ENCODE results near the gene CDH13.

CDH13 gene

GRCh38 chr16:83704656-83705055 is 1077.9 kb downstream of the CDH13 start:
- H3K36me3 ChIP-seq (ENCODE audit: low read depth): no peaks in the 10 kb centered on the region

GRCh38 chr16:83705856-83706255 is 1079.1 kb downstream of the CDH13 start:
- DNase-seq (ENCODE audit: low spot score): no peak
- H3K27ac ChIP-seq (ENCODE audit: poor library complexity, severe bottlenecking): no peak overlapping the region
- TF ChIP-seq CTCF (IDR thresholded peaks at IDR 0.05; ENCODE audit: poor library complexity, severe bottlenecking): no peak
- no peaks in the 10 kb centered on the region for H3K36me3 ChIP-seq (ENCODE audit: low read depth)
- no peak overlapping the region for H3K4me3 ChIP-seq (ENCODE audit: severe bottlenecking)
- no peak for ATAC-seq (ENCODE audit: low read depth)
- no peaks in the 10 kb centered on the region for H3K9me3 ChIP-seq (ENCODE audit: severe bottlenecking)
- H3K27me3 ChIP-seq (ENCODE audit: insufficient read depth, poor library complexity, severe bottlenecking): no peaks in the 10 kb centered on the region
- H3K4me1 ChIP-seq (ENCODE audit: insufficient read depth, poor library complexity, severe bottlenecking): no peaks in the 10 kb centered on the region

More at GRCh38 chr16:83704656-83705055, 1077.9 kb downstream of the CDH13 start:
- no peak overlapping the region for H3K4me3 ChIP-seq (ENCODE audit: severe bottlenecking)
- no peak for ATAC-seq (ENCODE audit: low read depth)
- no peaks in the 10 kb centered on the region for H3K9me3 ChIP-seq (ENCODE audit: severe bottlenecking)
- no peak overlapping the region for H3K27ac ChIP-seq (ENCODE audit: poor library complexity, severe bottlenecking)
- no peak for TF ChIP-seq CTCF (IDR thresholded peaks at IDR 0.05; ENCODE audit: poor library complexity, severe bottlenecking)
- no peaks in the 10 kb centered on the region for H3K4me1 ChIP-seq (ENCODE audit: insufficient read depth, poor library complexity, severe bottlenecking)
- DNase-seq (ENCODE audit: low spot score): no peak
- no peaks in the 10 kb centered on the region for H3K27me3 ChIP-seq (ENCODE audit: insufficient read depth, poor library complexity, severe bottlenecking)

GRCh38 chr16:83706394-83706793 is 1079.6 kb downstream of the CDH13 start:
- Histone ChIP-seq H3K4me1 (ENCODE audit: insufficient read depth, poor library complexity, severe bottlenecking) (no peaks in the 10 kb centered on the region), H3K36me3 (ENCODE audit: low read depth) (no peaks in the 10 kb centered on the region), H3K4me3 (ENCODE audit: severe bottlenecking) (no peak overlapping the region), H3K27ac (ENCODE audit: poor library complexity, severe bottlenecking) (no peak overlapping the region), H3K9me3 (ENCODE audit: severe bottlenecking) (no peaks in the 10 kb centered on the region), H3K27me3 (ENCODE audit: insufficient read depth, poor library complexity, severe bottlenecking) (no peaks in the 10 kb centered on the region)
- no peak for TF ChIP-seq CTCF (IDR thresholded peaks at IDR 0.05; ENCODE audit: poor library complexity, severe bottlenecking)
- ATAC-seq (ENCODE audit: low read depth) (no peak), DNase-seq (ENCODE audit: low spot score) (no peak)

- Histone ChIP-seq H3K9me3 (ENCODE audit: severe bottlenecking) (no peaks in the 10 kb centered on the region), H3K4me3 (ENCODE audit: severe bottlenecking) (no peak overlapping the region), H3K36me3 (ENCODE audit: low read depth) (no peaks in the 10 kb centered on the region), H3K27me3 (ENCODE audit: insufficient read depth, poor library complexity, severe bottlenecking) (no peaks in the 10 kb centered on the region), H3K27ac (ENCODE audit: poor library complexity, severe bottlenecking) (no peak overlapping the region), H3K4me1 (ENCODE audit: insufficient read depth, poor library complexity, severe bottlenecking) (no peaks in the 10 kb centered on the region)
- no peak for ATAC-seq (ENCODE audit: low read depth)
- no peak for DNase-seq (ENCODE audit: low spot score)
- no peak for TF ChIP-seq CTCF (IDR thresholded peaks at IDR 0.05; ENCODE audit: poor library complexity, severe bottlenecking)
These were observed 1084.3 kb downstream of the CDH13 start for GRCh38 chr16:83711069-83711468.

GRCh38 chr16:83713597-83713996 is 1086.8 kb downstream of the CDH13 start:
- Histone ChIP-seq H3K4me1 (ENCODE audit: insufficient read depth, poor library complexity, severe bottlenecking) (no peaks in the 10 kb centered on the region), H3K9me3 (ENCODE audit: severe bottlenecking) (no peaks in the 10 kb centered on the region), H3K27ac (ENCODE audit: poor library complexity, severe bottlenecking) (no peak overlapping the region), H3K27me3 (ENCODE audit: insufficient read depth, poor library complexity, severe bottlenecking) (no peaks in the 10 kb centered on the region), H3K4me3 (ENCODE audit: severe bottlenecking) (no peak overlapping the region), H3K36me3 (ENCODE audit: low read depth) (no peaks in the 10 kb centered on the region)
- ATAC-seq (ENCODE audit: low read depth): no peak
- no peak for DNase-seq (ENCODE audit: low spot score)
- TF ChIP-seq CTCF (IDR thresholded peaks at IDR 0.05; ENCODE audit: poor library complexity, severe bottlenecking): no peak

All from RWPE2 (cell line).